GF-D8 (cell line): ENCODE data around the gene KRTAP3-2.

Experiments used
- DNase-seq: peaks from one replicate; lab custom pipeline; 2025; lab: John Stamatoyannopoulos, UW

Gene KRTAP3-2

GRCh38 chr17:41010441-41010840 is 10.7 kb upstream of the KRTAP3-2 start:
- no peak for DNase-seq

GRCh38 chr17:41009936-41010335 is 10.2 kb upstream of the KRTAP3-2 start:
- DNase-seq, result no peak

GRCh38 chr17:41009301-41009760 is 9.6 kb upstream of the KRTAP3-2 start:
- no peak for DNase-seq

- DNase-seq, result no peak
These were observed 9.1 kb upstream of the KRTAP3-2 start, which contains the start of gene KRTAP3-1 for GRCh38 chr17:41008811-41009210. KRTAP3-1 (minus strand) TSS chr17:41009128; CDS start chr17:41009074, 54 bp downstream.

- no peak for DNase-seq
These were observed 4.7 kb upstream of the KRTAP3-2 start for GRCh38 chr17:41004397-41004796.

GRCh38 chr17:41003926-41004325 is 4.2 kb upstream of the KRTAP3-2 start:
- no peak for DNase-seq

- DNase-seq, result no peak
These were observed 3.1 kb upstream of the KRTAP3-2 start for GRCh38 chr17:41002814-41003213.

GRCh38 chr17:41001795-41002194 is 2.1 kb upstream of the KRTAP3-2 start:
- no peak for DNase-seq

GRCh38 chr17:40997361-40997760 is 2.3 kb downstream of the KRTAP3-2 start:
- no peak for DNase-seq

- no peak for DNase-seq
These were observed 2.9 kb downstream of the KRTAP3-2 start for GRCh38 chr17:40996829-40997228.

- no peak for DNase-seq
These were observed 4.6 kb downstream of the KRTAP3-2 start for GRCh38 chr17:40995116-40995515.

- no peak for DNase-seq
These were observed 5.9 kb downstream of the KRTAP3-2 start, which contains the start of gene KRTAP3-3 for GRCh38 chr17:40993839-40994238. KRTAP3-3 (minus strand) TSS chr17:40994164; CDS start chr17:40994097, 67 bp downstream.

- DNase-seq, result no peak
These were observed 6.6 kb downstream of the KRTAP3-2 start for GRCh38 chr17:40993084-40993483.

- DNase-seq, result no peak
These were observed 7.0 kb downstream of the KRTAP3-2 start for GRCh38 chr17:40992666-40993065.

GRCh38 chr17:40986920-40987319 is 12.8 kb downstream of the KRTAP3-2 start:
- no peak for DNase-seq

- no peak for DNase-seq
These were observed 15.5 kb downstream of the KRTAP3-2 start, which contains the start of gene KRT40 for GRCh38 chr17:40984226-40984625. KRT40 (minus strand) TSS chr17:40984326; CDS start chr17:40984273, 53 bp downstream.

- no peak for DNase-seq
These were observed 18.6 kb downstream of the KRTAP3-2 start for GRCh38 chr17:40981115-40981514.

- no peak for DNase-seq
These were observed 19.1 kb downstream of the KRTAP3-2 start for GRCh38 chr17:40980596-40980995.

- no peak for DNase-seq
These were observed 19.6 kb downstream of the KRTAP3-2 start for GRCh38 chr17:40980117-40980516.

GRCh38 chr17:40978575-40979151 is 21.0 kb downstream of the KRTAP3-2 start:
- DNase-seq, result no peak

- DNase-seq, result no peak
These were observed 24.2 kb downstream of the KRTAP3-2 start for GRCh38 chr17:40975516-40975915.

GRCh38 chr17:40974366-40974765 is 25.3 kb downstream of the KRTAP3-2 start:
- no peak for DNase-seq

GRCh38 chr17:40967582-40967981 is 32.1 kb downstream of the KRTAP3-2 start:
- no peak for DNase-seq

GRCh38 chr17:40966848-40967247 is 32.9 kb downstream of the KRTAP3-2 start, which contains the start of gene KRT39:
KRT39 (minus strand) TSS chr17:40966948; CDS start chr17:40966856, 92 bp downstream.
- no peak for DNase-seq
